ENCODE measurements around the gene NFXL1. TPM values are rescaled to one million over a fixed set of nuclear protein-coding genes. Genes with fewer than 3 reads are reported as not detected.

The NFXL1 gene
- 5.1 and 5.9 TPM in 2 replicates for total RNA-seq

GRCh38 chr4:47914220-47914925 lies at the start of gene NFXL1:
Gene NFXL1 (minus strand): TSS chr4:47914583. CDS start chr4:47914203, 380 bp downstream.

DNA sequence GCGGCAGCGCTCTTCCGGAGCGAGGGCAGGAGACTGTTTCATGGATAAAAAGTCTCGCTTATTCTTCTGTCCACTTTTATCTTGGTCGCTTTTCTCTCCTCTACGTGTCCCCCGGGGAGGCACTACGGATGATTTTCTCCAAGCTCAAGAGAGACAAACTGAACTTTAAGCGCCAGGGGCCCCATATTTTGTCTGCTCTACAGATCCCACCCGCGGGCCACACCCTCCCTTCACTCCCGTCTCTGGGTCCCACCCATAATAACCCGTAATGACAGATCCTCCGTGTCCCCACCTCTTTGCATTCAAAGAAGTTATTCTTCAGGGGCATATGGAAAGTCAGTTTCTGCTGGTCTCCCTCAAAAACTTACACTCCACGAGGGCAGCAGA lies 76.5 kb downstream of the NFXL1 start, which contains the start of gene CORIN:
TSS of gene CORIN (minus strand) at position 160 of the 387 bp plus-strand sequence. CDS start at position 42, 118 bp downstream.

Other genes starting within 250 kb of the NFXL1 start
- gene CORIN, start 76.5 kb downstream of the NFXL1 start, total RNA-seq: under 0.01 TPM in 2 replicates
- gene CNGA1, start 102.1 kb upstream of the NFXL1 start, total RNA-seq: 0.17 TPM in 1 of 2 replicates, not detected in the other
- 0.26 and 0.54 TPM in 2 replicates for gene NIPAL1, start 102.2 kb upstream of the NFXL1 start, total RNA-seq
- 0.09 and 0.11 TPM in 2 replicates for gene TXK, start 219.7 kb upstream of the NFXL1 start, total RNA-seq

Data from dermis lymphatic vessel endothelial cell (primary cell).